GM12891 (cell line): ENCODE results near the gene DCDC2.

ENCODE experiments used
- POLR2A ChIP-seq: IDR thresholded peaks from 2 replicates; pipeline ENCODE4 v1.6.1; 2011; ENCODE audit warnings: low read depth, low read length, control low read depth
- POLR2AphosphoS5 ChIP-seq: IDR thresholded peaks from 2 replicates; pipeline ENCODE4 v1.6.1; 2011; ENCODE audit warnings: low read depth, low read length, control low read depth
- TAF1 ChIP-seq: IDR thresholded peaks from 2 replicates; pipeline ENCODE4 v1.6.1; 2011; ENCODE audit warnings: low read depth, low read length, control low read depth

GRCh38 chr6:24396824-24397223 lies 39.0 kb upstream of the DCDC2 start:
- TF ChIP-seq POLR2A (no peak), TAF1 (no peak), POLR2AphosphoS5 (no peak)
